Measurements from ENCODE around the gene HNRNPA0. TPM values are rescaled to one million over a fixed set of nuclear protein-coding genes. Genes with fewer than 3 reads are reported as not detected.

HNRNPA0 gene
- total and polyA plus RNA-seq, 2 donors (not counting 3 experiments of a cell fraction or from before 2014, with no cell fraction given): 16.0 to 37.5 TPM

DNA sequence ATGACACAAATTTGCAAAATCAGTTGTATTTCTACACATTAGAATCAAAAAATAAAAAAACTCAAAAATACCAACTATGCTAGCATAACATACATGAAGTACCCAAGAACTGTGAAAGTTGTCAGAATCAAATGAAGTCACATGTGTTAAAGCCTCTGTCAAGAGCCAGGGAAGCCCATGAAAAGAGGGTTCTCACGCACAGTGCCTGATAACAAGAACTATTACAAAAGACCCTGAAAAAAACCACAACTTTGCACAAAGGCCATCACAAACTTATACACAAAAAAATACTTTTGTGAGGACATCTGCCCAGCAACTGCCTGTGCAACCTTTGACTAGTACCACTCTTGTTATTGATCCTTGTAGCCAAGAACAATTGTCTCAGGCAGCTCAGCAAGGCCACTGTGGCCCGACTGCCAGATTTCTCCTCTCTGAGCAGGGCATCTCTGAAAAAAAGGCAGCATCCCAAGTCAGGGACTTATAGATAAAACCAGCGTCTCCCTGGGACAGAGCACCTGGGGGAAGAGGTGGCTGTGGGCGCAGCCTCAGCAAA is 28.9 kb upstream of the HNRNPA0 start:
- Histone ChIP-seq H3K9ac (replicated peaks; ENCODE audit: extremely low read depth, insufficient read depth, low read length) (no peak overlapping the region), H4K20me1 (replicated peaks; ENCODE audit: control insufficient read depth, extremely low read depth, insufficient read depth, low read length) (no peaks in the 10 kb centered on the region), H3K27me3 (ENCODE audit: control insufficient read depth in 2 of 2, insufficient read depth in 2 of 2, low read length in 2 of 2) (peaks cover 7 to 13% of the 10 kb centered on the region in 2 experiments), H3K79me2 (ENCODE audit: control insufficient read depth, insufficient read depth, low read length) (no peaks in the 10 kb centered on the region), H3K36me3 (ENCODE audit: control insufficient read depth in 2 of 2, extremely low read depth in 1 of 2, insufficient read depth in 2 of 2, low read length in 2 of 2) (no peaks in the 10 kb centered on the region), H3K4me1 (ENCODE audit: control insufficient read depth, extremely low read depth, insufficient read depth, low read length) (no peaks in the 10 kb centered on the region), H3K4me2 (ENCODE audit: insufficient read depth, low read length) (no peak overlapping the region), H3K9me1 (replicated peaks; ENCODE audit: control insufficient read depth, extremely low read depth, insufficient read depth, low read length) (no peaks in the 10 kb centered on the region), H3K9me3 (replicated peaks; ENCODE audit: control insufficient read depth, insufficient read depth, low read length) (no peaks in the 10 kb centered on the region), H3K4me3 (replicated peaks in 1 of 3; ENCODE audit: insufficient read depth in 1 of 3, low read depth in 1 of 3, low read length in 3 of 3) (no peak overlapping the region), H2AFZ (ENCODE audit: low read depth, low read length) (no peak overlapping the region), H3K27ac (ENCODE audit: insufficient read depth, low read depth, low read length) (no peak overlapping the region)
- POLR2A ChIA-PET: no interaction called here
- dilution Hi-C loops (cut with MboI; ENCODE audit: extremely low pct_ligation_motif_present, low sequenced_read_pairs): no loop called here
- TF ChIP-seq GATA2 (IDR thresholded peaks at IDR 0.05; ENCODE audit: insufficient read depth, insufficient read length, low read depth, low read length) (no peak), MYC (IDR thresholded peaks at IDR 0.05; ENCODE audit: low read depth, low read length) (no peak), JUN (IDR thresholded peaks at IDR 0.05; ENCODE audit: borderline replicate concordance, insufficient read depth, insufficient read length, low read depth) (no peak), POLR2A (IDR thresholded peaks at IDR 0.05; ENCODE audit: low read depth, low read length) (no peak)
- TF ChIP-seq, protein P1, sequence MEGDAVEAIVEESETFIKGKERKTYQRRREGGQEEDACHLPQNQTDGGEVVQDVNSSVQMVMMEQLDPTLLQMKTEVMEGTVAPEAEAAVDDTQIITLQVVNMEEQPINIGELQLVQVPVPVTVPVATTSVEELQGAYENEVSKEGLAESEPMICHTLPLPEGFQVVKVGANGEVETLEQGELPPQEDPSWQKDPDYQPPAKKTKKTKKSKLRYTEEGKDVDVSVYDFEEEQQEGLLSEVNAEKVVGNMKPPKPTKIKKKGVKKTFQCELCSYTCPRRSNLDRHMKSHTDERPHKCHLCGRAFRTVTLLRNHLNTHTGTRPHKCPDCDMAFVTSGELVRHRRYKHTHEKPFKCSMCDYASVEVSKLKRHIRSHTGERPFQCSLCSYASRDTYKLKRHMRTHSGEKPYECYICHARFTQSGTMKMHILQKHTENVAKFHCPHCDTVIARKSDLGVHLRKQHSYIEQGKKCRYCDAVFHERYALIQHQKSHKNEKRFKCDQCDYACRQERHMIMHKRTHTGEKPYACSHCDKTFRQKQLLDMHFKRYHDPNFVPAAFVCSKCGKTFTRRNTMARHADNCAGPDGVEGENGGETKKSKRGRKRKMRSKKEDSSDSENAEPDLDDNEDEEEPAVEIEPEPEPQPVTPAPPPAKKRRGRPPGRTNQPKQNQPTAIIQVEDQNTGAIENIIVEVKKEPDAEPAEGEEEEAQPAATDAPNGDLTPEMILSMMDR (IDR thresholded peaks at IDR 0.05; ENCODE audit: extremely low read depth in 1 of 2, insufficient read depth in 1 of 2, low read depth in 1 of 2, low read length in 2 of 2): no peak
- TF ChIP-seq, protein P2, sequence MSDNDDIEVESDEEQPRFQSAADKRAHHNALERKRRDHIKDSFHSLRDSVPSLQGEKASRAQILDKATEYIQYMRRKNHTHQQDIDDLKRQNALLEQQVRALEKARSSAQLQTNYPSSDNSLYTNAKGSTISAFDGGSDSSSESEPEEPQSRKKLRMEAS (IDR thresholded peaks at IDR 0.05; ENCODE audit: insufficient read depth, insufficient read length): no peak
- intact Hi-C loops (cut with micrococcal nuclease): no loop called here
- CTCF ChIA-PET: interaction anchor here (1.2 kb wide), 1 partner anchor 11 kb away, joined by 3 read pairs; no protein-coding TSS in a partner anchor
- FAIRE-seq (no peak), DNase-seq (ENCODE audit: low read depth, low spot score) (no peak)
- no TSS peak for BruUV-seq (replicated peaks)
